ENCODE measurements around the gene KIAA1328.

- TF ChIP-seq CTCF (IDR thresholded peaks at IDR 0.05): no peak
- no peak for TF ChIP-seq POLR2AphosphoS5 (IDR thresholded peaks at IDR 0.05)
- TF ChIP-seq POLR2A (IDR thresholded peaks at IDR 0.05; ENCODE audit: low read depth): no peak
These were observed 344.5 kb downstream of the KIAA1328 start for GRCh38 chr18:37173384-37173783.
